Vagina (tissue), 2 donors: ENCODE results near the gene GPR149.

ENCODE experiments used
- CTCF ChIP-seq, 3 experiments: fragments of 450-650 bp in 2 of 3; fragments of 200-600 bp in 1 of 3; sonication (generic) in 1 of 3; IDR thresholded peaks; one replicate each; pipeline ENCODE4 v1.5.1; 2017 to 2019; ENCODE audit warnings: antibody characterized with exemption in 3 of 3, mild to moderate bottlenecking in 2 of 3, moderate library complexity in 2 of 3
- POLR2A ChIP-seq, 2 donors: fragments of 450-650 bp; IDR thresholded peaks; one replicate each; pipeline ENCODE4 v1.6.1; 2017; ENCODE audit warnings: antibody characterized with exemption in 2 of 2, mild to moderate bottlenecking in 2 of 2, moderate library complexity in 2 of 2

GRCh38 chr3:154430014-154430413, at the start of gene GPR149:
- TF ChIP-seq CTCF (IDR thresholded peaks at IDR 0.05), result no peak
- TF ChIP-seq POLR2A (IDR thresholded peaks at IDR 0.05), result no peak
